HG02981 (cell line): ENCODE measurements around the gene OSMR.

Source experiments
- ATAC-seq: cut with Tn5 transposase; IDR thresholded peaks from one replicate; pipeline ENCODE4 v1.9.1; 2021; ENCODE audit warnings: mild to moderate bottlenecking, moderate library complexity; ENCODE audit not compliant: unreplicated experiment

Gene OSMR

DNA sequence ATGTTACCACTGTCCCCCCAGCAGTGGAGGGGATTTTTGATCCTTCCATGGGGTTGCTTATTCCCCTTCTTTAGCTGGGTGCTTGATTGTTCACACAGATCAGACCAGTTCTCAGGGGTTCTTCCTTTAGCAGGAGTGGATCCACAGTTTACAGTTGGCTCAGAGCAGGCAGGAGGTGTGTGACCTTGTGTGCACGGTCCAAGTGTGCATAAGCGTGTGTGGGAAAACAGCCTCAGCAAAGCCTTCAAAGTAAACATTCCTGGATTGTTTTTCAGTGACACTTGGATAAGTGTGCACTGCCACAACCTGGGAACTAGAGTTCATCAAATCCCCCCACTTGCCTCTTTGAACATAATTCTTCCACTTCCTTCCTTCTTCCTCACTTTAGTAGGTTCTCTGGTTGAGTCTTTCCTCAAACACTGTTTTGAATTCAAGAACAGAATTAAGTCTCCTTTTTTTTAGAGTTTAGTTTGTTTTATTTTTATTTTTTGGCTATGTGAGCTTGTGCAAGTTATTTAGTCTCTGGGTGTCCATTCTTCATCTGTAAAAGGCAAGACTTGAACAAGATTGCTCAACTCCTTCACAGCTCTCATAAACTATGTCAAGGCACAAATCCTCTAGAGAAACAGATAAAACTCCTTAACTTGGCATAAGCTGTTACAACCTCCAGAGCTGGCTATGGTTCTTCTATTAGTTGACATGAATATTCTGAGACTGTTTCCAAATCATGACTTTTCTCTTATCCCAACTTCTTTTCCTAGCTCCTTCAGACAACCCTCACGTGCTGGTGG, 78.0 kb downstream of the OSMR start:
- ATAC-seq = no peak

DNA sequence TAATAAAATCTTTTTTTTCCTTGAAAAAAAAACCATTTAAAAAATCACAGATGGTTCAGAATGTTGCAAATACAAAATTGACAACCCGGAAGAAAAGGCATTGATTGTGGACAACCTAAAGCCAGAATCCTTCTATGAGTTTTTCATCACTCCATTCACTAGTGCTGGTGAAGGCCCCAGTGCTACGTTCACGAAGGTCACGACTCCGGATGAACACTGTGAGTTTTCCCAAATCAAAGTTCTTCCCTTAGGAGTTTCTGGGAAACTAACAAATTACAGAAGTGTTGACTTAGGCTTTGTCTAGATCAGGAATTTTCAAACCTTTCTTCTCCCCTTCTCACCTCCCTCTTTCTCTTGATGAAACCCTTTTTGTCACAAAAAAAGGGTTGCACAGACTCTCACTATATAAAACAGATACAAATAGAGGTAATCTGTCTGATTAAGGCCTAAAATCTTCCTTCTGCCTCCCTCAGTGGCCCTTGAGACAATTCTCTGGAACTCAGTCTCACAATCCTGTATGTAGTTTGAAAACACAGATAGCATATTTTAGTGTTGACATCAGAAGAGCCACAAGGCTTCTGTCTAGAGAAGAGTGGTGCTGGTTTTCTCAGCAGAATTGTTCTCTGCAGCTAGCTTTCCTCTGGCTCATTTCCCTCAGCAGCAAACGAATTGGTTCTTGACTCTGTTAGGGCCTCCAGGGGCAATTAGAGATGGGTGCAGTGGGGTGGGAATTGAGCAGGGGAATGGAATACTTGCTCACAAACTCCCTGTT, 79.5 kb downstream of the OSMR start:
- no peak for ATAC-seq

DNA sequence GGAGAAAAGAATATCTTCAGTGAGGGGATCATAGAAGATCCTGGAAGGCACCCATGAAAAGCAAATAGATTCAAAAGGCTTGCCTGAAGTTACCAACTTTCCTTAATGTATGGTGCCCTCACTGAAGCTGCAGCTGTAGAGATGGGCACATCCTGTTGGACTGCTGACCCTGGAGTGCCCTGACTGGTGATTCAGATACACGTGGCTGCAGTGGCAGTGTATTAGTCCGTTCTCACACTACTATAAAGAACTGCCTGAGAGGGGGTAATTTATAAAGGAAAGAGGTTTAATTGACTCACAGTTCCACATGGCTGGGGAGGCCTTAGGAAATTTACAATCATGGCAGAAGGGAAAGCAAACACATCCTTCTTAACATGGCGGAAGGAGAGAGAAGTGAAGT, 80.3 kb downstream of the OSMR start:
- ATAC-seq = no peak

DNA sequence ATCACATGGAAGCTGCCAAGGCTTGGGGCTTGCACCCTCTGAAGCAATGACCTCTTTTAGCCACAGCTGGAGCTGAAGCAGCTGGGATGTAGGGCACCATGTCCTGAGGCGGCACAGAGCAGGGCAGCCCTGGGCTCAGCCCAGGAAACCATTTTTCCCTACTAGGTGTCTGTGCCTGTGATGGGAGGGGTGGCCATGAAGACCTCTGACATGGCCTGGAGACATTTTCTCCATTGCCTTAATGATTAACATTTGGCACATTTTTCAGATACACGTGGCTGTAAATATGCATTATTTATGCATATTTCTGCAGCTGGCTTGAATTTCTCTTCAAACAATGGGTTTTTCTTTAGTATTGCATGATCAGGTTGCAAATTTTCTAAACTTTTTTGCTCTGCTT, 81.7 kb downstream of the OSMR start:
- ATAC-seq = no peak

DNA sequence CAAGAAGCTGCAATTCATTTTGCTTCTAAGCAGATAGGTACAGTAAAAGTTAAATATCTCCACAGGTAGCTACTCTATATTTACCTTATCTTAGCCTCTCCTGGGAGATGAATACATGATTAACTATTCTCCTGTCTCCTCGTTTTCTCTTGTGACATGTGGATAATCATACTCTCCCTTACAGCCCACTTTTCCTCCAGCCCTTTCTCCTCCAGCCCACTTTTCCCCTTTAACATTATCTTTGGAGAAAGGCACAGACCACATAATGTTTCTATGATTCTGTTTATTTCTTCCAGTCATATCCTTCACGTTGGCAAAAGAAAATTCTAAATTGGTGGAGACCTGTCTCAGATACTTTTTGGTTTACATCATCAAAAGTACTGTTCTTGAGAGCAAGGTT, 84.0 kb downstream of the OSMR start:
- no peak for ATAC-seq

DNA sequence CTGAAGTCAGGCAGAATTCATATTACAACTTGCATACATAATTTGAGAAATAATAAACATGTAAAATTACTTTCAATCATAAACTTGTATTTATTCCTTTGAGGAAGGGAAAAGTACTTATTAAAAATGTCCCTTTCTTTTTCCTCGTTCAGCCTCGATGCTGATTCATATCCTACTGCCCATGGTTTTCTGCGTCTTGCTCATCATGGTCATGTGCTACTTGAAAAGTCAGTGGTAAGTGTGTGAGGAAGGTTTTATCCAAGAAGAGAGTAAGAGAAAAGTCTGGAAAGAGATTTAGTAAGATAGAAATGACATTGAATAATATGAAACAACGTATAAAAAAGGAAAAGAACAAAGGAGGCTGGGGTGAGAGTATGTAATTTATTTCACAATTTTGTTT, 85.9 kb downstream of the OSMR start:
- no peak for ATAC-seq

DNA sequence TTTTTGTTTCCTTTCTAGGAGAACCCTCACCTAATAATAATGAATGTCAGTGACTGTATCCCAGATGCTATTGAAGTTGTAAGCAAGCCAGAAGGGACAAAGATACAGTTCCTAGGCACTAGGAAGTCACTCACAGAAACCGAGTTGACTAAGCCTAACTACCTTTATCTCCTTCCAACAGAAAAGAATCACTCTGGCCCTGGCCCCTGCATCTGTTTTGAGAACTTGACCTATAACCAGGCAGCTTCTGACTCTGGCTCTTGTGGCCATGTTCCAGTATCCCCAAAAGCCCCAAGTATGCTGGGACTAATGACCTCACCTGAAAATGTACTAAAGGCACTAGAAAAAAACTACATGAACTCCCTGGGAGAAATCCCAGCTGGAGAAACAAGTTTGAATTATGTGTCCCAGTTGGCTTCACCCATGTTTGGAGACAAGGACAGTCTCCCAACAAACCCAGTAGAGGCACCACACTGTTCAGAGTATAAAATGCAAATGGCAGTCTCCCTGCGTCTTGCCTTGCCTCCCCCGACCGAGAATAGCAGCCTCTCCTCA, 87.1 kb downstream of the OSMR start:
- no peak for ATAC-seq

DNA sequence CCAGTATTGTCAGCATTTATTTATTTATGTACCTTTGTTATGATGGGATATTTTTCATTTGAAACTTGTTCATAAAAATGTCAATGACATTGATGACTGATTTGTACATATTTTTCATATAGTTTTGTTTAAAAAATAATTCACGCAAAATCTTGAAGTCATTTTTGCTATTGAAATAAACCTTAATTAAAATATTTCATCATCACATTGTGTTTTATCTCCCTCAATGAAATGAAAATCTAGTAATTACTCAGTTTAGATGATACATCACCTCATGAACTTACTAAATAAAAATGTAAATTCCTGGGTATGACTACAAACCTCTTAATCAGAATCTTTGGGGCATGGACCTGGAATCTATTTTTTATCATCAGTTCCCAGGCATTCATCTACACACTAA, 89.6 kb downstream of the OSMR start:
- no peak for ATAC-seq

DNA sequence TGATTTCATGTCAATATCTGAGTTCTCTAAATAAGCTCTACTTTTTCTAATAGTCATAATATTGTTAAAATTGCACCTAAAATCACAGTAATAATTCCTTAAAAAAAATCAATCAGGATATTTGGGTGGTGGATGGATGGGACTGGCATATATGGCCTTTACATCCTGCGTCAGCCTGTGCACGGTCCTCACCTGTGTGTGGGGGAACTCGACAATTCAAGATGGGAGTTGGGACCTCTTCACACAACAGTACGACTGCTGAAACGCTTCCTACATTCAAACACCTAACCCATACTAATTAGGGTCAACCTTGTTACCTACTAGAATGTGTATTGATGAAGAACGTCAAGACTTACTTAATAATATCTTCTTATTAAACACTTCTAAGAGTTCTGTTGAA, 90.5 kb downstream of the OSMR start:
- no peak for ATAC-seq

DNA sequence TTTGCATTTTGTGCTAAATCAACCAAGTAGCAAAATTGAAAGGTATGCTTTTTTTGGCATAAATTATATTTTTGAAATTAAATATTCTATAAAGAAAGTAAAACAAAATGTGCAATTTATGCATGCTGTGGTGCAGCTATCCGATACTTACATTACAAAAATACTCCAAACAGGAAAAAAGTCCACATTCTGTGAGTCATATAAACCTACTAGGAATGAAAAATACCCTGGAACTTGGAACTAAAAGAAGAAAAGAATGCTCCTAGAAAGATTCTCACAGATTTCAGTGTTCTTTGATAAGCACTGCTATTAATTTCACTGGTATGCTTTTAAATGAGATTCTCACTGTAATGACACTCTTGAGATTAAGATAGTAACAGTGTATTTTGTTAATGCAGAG, 92.6 kb downstream of the OSMR start:
- no peak for ATAC-seq

DNA sequence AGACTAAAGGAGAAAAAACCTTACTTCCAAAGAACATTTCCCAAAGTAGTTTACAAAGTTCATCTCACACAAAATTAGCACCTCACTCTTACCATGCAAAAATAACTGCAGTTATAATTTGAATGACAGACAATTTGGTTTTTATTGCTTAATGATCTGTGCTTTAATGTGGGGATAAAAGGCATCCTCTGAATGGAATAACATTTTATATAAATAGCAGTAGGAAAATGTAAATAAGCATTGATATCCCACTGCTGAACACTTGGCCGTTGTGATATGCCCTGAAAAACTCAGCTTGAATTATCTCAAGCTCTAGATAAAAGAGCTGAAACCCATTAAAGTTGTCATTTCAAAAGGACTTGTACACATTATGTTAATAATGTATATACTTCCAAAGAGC, 93.2 kb downstream of the OSMR start:
- no peak for ATAC-seq

DNA sequence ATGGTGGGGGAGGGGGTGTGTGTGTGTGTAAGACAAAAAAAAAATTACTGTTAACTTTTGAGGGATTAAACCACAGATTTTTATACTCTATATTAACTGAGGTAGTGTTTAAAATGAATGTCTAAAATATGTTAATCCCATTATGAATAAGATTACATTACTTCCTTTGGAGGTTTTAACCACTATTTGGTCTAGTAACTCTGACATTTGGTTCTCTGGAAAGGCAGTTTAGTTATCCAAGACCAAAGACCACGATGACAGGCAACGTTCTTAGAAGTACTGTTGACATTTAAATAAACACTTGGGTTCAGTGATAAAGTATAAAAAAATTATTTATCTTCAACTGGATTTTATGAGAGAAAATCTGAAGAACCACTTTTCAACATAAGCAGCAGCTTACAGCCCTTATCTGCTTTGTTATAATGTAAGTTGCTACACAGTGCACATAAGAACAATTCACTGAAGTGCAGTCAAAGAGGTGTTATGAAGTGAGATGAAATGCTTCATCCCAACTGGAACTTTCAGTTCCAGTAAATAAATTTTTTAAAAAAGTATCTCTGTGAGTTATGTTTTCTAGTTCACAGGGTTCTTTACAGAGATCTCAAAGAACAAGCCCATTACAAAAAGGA, 94.5 kb downstream of the OSMR start:
- no peak for ATAC-seq

DNA sequence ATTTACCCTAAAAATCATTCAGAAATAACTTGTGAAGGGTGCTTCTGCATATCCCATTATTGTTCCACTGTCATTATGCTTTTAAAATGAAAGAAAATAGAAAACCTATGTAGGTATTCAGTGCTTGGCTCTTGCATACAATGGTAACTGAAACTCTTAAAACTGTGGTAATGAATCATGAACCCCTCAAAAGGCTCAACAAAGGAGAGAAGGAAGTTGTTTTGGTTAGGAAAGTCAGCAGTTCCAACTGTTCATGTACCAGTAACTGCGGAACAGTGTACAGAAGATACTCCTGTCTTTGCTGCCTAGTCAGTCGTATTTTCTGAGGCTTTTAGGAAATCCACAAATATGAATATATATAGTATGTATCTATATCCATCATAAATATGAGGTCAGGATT, 96.1 kb downstream of the OSMR start:
- ATAC-seq = no peak

DNA sequence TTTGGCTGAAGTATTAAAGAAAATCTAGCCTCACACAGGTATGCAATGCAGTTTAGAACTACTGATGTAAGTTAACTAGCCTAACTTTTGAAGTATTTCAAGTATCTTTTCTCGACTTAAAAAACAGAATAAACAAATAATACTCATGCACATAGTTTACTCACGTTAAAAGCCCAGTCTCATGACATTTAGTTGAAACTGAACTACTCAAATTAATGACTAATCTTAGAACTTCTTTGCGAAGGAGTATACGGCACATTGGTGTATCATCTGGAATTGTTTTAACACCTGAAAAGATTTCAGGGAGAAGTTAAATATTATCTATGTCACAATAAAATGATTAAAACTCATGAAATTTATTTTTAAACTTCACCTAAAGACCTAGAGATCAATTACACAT, 98.5 kb downstream of the OSMR start:
- no peak for ATAC-seq

DNA sequence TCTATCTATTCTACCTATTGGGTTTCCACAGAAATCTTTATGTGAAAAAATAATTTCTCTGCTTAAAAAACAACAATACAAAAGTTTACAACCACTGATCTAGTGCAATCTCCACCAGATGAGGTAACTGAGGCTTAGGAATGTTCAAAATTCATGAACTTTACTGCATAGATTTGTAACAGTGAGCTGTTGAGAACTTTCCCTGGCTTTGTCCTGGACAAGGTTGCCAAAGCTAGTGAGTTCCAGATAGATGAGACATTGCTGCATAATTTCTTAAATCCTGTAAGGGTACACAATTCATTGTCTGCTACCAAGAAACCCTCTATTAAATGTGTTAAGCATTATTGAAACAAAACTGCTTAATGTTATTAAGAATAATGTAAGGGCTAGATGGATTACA, 102.7 kb downstream of the OSMR start:
- no peak for ATAC-seq

DNA sequence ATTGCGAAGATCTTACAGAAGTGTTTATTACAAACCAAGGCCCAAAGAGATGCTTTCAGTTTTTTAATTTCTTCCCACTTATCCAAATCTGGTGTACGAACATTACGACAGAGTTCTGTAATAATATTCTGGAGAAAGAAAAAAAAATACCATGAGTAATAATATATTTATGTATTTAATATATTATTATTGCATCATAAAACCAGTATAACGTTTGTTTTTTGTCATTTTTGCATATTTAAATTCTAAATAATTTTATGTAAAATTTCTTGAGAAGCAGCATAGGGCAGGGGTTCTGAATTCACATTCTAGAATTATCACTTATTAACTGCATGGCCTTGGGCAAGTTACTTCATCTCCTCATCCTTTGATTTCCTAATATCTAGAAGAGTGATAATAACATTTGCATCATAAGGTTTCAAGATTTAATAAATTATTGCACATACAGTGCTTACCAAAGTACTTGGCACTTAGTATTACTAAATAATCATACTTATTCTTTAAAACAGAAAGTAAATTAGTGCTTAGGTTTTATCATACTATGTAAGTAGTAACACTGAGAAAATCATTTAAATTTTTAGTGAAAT, 107.7 kb downstream of the OSMR start:
- no peak for ATAC-seq

DNA sequence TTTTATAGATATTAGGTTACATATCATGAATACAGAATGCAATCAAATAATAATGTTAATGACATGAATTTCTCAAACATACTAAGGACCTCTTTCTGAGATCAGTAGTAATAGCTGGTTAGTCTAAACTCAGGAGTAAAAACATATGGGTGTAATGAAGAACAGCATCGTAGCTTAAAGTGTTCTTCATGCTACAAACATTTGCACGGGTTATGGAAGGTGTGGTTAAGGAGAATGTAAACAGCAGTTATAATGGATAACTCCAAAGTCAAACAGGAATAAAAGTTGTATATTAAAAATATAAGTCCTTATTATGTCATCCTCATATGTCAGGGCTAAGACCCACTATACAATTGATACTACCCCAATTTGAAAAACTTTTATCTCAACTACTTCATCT, 115.9 kb downstream of the OSMR start:
- ATAC-seq = no peak

DNA sequence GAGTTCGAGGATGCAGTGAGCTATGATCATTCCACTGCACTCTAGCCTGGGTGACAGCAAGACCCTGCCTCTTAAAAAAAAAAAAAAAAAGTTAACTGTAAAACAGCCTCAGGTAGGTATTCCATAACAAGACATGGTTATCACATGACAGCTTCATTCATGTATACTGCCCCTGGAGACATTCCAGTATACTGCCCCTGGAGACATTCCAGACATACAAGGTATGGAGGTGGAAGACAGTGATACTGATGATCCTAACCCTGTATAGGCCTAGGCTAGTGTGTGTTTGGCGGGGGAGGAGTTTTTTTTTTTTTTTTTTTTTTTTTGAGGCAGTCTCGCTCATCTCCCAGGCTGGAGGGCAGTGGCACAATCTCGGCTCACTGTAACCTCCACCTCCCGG, 122.9 kb downstream of the OSMR start:
- no peak for ATAC-seq

DNA sequence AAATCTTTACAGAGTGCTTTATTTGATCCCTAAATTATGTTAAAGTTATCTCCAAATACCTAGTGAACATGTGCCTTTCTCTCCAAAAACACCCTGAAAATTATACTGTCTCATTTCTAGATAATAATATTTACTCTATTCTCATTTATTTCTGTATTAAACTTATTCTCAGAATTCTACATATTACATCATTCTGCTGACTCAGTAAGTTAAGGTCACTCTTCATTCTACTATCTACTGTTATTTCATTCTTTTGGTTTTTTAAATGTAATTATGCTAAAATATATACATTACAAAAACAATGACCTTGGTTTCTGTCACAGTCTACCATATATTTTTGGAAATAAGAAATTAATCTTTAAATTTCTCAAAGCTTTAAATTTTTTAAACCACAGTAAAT, 132.2 kb downstream of the OSMR start:
- ATAC-seq = no peak

DNA sequence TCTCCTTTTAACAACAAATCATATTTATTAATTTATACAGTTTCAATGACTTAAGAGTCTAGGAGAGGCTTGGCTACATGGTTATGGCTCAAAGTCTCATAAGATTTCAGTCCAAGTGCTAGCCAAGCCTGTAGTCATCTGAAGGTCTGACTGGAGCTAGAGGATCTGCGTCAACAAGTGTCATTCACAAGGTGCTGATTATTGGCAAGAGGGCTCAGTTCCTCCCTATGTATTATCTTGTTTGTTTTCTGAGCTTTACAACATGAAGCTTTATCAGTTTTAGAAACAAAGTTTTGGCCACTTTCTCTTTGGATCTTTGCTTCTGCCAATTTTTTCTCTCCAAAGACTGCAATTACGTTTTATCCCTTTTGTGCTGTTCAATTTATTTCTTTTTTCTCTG, 133.7 kb downstream of the OSMR start:
- ATAC-seq = no peak
